GM20000 (cell line): ENCODE results near the gene TBXA2R.
"Not testable (repeated sequence)": the region's sequence is repeated elsewhere in the genome, so short reads cannot be mapped to it uniquely, and the experiment has no call there.

Source experiments
- DNase-seq: peaks from one replicate; pipeline ENCODE4 v3.0.0; 2012; ENCODE audit warnings: low spot score
- TF ChIP-seq, protein P1 (sequence below): IDR thresholded peaks from 2 replicates; pipeline ENCODE4 v1.5.1; 2012; ENCODE audit warnings: mild to moderate bottlenecking, control low read depth; ENCODE audit errors: extremely low read depth, missing control alignments

The TBXA2R gene

DNA sequence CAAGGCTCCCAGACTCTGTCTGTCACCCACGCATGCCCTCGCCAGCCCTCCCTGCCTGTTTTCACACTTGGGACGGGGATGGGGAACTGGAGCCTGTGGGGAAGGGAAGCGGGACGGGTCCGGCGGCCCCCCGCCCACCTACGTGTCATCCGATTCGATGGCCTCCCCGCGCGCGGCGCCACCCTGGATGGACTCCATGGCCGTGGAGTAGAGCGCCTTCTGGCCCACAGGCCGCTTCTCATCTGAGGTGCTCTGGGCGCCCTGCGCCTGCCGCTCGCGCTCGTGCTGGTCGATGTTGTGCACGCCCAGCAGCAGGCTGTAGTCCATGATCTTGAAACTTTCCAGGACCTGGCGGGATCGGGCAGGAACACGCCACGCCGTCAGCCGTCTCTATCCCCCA lies 45.0 kb upstream of the TBXA2R start:
- DNase-seq: no peak
- TF ChIP-seq, protein P1, sequence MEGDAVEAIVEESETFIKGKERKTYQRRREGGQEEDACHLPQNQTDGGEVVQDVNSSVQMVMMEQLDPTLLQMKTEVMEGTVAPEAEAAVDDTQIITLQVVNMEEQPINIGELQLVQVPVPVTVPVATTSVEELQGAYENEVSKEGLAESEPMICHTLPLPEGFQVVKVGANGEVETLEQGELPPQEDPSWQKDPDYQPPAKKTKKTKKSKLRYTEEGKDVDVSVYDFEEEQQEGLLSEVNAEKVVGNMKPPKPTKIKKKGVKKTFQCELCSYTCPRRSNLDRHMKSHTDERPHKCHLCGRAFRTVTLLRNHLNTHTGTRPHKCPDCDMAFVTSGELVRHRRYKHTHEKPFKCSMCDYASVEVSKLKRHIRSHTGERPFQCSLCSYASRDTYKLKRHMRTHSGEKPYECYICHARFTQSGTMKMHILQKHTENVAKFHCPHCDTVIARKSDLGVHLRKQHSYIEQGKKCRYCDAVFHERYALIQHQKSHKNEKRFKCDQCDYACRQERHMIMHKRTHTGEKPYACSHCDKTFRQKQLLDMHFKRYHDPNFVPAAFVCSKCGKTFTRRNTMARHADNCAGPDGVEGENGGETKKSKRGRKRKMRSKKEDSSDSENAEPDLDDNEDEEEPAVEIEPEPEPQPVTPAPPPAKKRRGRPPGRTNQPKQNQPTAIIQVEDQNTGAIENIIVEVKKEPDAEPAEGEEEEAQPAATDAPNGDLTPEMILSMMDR: no peak

DNA sequence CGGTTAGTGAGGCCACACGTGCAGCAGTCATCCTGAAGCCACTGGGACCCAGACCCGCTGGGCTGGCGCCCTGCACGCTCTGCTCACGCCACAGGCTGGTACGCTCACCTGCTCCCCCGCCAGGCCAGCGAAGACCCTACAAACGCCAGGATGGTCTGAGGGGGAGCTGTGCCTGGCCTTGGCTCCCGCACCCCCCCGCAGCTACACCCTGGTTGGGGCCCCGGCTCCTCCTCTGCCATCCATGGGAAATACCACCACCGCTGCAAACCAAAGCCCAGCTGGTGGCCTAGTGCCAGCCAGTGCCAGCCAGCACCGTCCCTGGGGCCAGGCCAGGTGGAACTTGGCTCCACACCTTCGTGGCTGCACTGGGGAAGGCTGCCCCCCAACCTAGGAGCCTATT lies 43.2 kb upstream of the TBXA2R start:
- no peak for DNase-seq
- TF ChIP-seq, protein P1: no peak

DNA sequence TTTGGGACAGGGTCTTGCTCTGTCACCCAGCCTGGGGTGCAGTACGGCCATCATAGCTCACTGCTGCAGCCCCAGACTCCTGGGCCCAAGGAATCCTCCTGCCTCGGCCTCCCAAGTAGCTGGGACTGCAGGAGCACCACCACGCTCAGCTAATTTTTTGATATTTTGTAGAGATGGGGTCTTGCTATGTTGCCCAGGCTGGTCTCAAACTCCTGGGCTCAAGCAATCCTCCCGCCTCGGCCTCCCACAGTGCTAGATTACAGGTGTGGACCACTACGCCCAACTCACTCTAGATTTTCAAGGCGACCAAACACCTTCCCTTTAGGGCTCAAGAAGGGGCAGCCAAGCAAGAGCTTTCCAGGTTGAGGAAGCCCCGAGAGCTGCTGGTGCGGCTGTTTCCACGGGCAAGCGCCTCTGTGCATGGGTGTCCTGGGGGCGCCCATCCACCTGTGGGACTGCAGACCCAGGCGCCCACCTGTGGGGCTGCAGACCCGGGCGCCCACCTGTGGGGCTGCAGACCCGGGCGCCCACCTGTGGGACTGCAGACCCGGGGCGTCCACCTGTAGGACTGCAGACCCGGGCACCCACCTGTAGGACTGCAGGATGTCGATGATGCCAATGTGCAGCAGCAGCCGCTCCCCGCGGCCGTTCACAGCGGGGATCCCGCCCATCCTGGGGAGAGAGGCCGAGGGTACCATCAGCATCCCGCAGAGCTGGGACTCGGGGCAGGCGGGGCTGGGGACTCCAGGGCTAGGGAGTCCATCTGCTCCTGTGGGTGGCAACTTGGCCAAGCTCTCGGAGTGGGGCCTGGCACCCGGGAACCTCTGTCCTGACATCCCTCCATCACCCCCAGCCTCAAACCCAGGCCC lies 41.6 kb upstream of the TBXA2R start:
- TF ChIP-seq, protein P1: no peak
- DNase-seq: no peak

DNA sequence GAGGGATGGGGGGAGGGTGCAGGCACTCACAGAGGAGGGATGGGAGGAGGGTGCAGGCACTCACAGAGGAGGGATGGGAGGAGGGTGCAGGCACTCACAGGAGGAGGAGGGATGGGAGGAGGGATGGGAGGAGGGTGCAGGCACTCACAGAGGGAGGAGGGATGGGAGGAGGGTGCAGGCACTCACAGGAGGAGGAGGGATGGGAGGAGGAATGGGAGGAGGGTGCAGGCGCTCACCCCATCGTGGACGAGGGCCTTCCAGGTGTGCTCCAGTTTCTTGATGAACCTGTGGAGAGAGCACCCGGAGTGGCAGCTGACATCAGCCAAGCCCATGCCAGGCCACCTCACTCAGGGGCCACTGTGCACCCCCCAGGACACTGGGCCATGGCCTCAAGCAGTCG lies 40.4 kb upstream of the TBXA2R start:
- DNase-seq: not testable (repeated sequence)

DNA sequence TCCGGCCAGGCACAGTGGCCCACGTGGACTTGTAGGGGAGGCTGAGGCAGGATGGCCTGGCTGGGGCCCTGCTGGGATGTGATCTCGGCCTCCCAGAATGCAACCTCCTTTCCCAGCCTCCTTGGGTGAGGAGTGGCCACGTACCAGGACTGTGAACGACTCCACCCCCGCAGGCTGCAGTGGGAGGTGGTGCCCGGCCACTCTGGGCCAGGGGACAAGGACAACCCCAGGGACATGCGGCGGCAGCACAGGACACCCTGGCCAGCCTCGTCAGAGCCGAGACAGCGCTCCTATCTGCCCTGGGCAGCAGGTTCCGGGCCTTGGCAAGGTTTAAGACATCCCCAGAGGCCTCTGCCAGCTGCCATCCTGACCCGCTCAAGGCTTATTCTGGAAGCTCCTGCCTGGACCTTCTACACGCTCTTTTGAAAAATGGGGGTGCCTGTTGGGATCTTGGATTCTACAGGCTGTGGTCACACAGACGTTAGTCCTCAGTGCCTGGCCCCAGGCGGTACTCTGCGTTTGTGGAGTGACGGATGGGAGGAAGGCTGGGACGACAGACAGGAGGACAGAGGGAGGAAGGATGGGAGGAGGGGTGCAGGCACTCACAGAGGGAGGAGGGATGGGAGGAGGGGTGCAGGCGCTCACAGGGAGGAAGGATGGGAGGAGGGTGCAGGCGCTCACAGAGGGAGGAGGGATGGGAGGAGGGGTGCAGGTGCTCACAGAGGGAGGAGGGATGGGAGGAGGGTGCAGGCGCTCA lies 39.8 kb upstream of the TBXA2R start:
- TF ChIP-seq, protein P1: no peak
- DNase-seq: no peak

DNA sequence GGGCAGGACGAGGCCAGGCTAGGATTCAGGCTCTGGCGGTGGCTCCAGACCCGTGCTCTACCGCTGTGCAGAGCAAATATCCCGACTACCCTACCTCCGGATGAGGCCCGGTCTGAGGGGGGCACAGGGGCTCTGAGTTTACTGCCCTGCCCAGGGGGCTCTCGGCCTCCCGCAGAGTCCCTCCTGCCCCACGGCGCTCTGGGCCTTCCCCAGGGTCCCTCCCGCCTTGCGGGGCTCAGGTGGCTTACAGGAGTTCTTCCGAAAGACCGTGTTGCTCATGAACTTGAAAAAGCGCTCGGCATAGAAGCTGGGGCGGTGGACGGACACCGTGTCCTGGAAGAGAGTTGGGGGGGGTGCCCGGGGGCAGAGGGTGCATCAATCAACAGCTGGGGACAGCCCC lies 39.1 kb upstream of the TBXA2R start:
- TF ChIP-seq, protein P1: no peak

DNA sequence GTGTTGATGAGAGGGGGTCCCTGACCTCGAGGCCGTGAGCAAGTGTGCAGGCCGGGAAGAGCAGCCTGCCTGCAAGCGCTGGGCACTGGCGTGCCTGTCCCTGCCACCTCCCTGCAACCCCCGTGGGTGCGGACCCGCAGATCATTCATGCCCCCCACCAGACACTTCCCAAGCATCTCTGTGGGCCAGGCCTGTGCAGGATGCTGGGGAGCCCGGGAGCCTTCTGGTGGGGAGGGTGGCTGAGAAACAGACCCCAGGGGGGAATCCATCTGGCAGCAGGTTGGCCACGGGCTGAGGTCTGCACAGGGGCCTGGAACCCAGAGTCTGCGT lies 38.4 kb upstream of the TBXA2R start:
- DNase-seq: no peak
- TF ChIP-seq, protein P1: no peak

More for the DNA sequence above, 39.1 kb upstream of the TBXA2R start:
- no peak for DNase-seq
